Transverse colon (tissue), 3 donors: Measurements from ENCODE around the gene ABCE1.

Source experiments
- EP300 ChIP-seq: sonication (generic); formaldehyde crosslinking; IDR thresholded peaks from one replicate; pipeline ENCODE4 v1.6.1; 2017; ENCODE audit warnings: antibody characterized with exemption, low read depth
- POLR2AphosphoS5 ChIP-seq, 3 donors: sonication (generic); formaldehyde crosslinking; IDR thresholded peaks; one replicate each; pipeline ENCODE4 v1.6.1; 2016; ENCODE audit warnings: antibody characterized with exemption in 3 of 3

DNA sequence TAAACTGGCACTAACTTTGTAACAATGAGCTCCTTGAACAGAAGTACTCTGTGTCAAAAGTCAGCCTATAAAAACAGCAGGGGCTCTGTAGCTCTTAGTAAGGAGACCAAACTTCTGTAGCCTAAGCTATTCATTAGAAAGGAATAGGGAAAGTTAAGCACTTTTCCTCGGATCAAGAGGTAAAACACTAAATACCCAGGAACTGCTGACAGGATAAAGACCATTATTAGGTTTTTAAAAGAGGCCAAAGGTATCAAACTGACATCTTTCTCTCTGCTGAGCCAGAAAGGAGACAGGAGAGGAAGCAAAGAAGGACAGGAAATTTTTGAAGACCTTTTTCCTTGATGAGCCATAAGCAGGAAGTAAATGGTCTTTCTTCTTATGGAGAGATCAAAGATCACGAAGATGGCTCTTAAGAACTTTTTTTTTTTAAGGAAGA, 32.0 kb upstream of the ABCE1 start:
- TF ChIP-seq EP300 (no peak), POLR2AphosphoS5 (IDR thresholded peaks at IDR 0.05) (no peak)
